WTC11 (cell line): ENCODE data around the gene CENPT.

ENCODE experiments used
- ATF1 ChIP-seq: sonication (generic); formaldehyde crosslinking; IDR thresholded peaks from 2 replicates; pipeline ENCODE4 v1.8.1; 2023; ENCODE audit warnings: mild to moderate bottlenecking, moderate library complexity, missing genetic modification reagents
- SP1 ChIP-seq: sonication (generic); formaldehyde crosslinking; conservative IDR thresholded peaks from 2 replicates; pipeline ENCODE4 v1.8.1; 2022; ENCODE audit warnings: missing genetic modification reagents
- TP53 ChIP-seq: sonication (generic); formaldehyde crosslinking; IDR thresholded peaks from 2 replicates; pipeline ENCODE4 v1.8.1; 2023; ENCODE audit warnings: mild to moderate bottlenecking, missing genetic modification reagents
- TF ChIP-seq, protein P1 (sequence below): sonication (generic); formaldehyde crosslinking; IDR thresholded peaks from 2 replicates; pipeline ENCODE4 v1.8.0; 2022; ENCODE audit warnings: mild to moderate bottlenecking, missing genetic modification reagents
- TF ChIP-seq, protein P2 (sequence below): sonication (generic); formaldehyde crosslinking; IDR thresholded peaks from 2 replicates; pipeline ENCODE4 v1.8.0; 2023; ENCODE audit warnings: missing genetic modification reagents
- TF ChIP-seq, protein P3 (sequence below): fragments of 200-600 bp; IDR thresholded peaks from 2 replicates; pipeline ENCODE4 v1.8.0; 2022; ENCODE audit warnings: antibody characterized with exemption
- TF ChIP-seq, protein P4 (sequence below): sonication (generic); formaldehyde crosslinking; IDR thresholded peaks from 2 replicates; pipeline ENCODE4 v1.8.1; 2023; ENCODE audit warnings: mild to moderate bottlenecking, moderate library complexity, missing genetic modification reagents
- TF ChIP-seq, protein P5 (sequence below): sonication (generic); formaldehyde crosslinking; IDR thresholded peaks from 2 replicates; pipeline ENCODE4 v1.8.1; 2023; ENCODE audit warnings: mild to moderate bottlenecking, missing genetic modification reagents, moderate library complexity
- TF ChIP-seq, protein P6 (sequence below): sonication (generic); formaldehyde crosslinking; IDR thresholded peaks from 2 replicates; pipeline ENCODE4 v1.8.0; 2023; ENCODE audit warnings: mild to moderate bottlenecking, missing genetic modification reagents

DNA sequence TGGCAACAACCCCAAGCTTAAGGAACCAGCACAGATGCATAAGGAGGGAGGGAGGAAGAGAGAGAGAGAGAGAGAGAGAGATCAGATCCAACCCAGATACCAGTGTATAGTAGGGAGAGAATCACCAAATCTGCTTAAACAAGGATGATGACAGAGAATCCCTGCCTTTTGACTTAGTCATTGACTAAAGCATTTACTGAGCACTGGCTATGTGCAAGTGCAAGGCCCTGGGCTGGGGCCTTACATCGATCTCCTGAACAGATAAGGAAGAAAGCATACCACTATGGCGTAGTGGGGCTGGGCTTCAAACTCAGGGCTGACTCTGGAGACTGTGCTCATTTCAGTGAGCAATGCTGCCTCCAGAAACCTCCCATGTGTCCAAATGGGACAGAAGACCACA lies 25.0 kb downstream of the CENPT start:
- TF ChIP-seq, protein P1, sequence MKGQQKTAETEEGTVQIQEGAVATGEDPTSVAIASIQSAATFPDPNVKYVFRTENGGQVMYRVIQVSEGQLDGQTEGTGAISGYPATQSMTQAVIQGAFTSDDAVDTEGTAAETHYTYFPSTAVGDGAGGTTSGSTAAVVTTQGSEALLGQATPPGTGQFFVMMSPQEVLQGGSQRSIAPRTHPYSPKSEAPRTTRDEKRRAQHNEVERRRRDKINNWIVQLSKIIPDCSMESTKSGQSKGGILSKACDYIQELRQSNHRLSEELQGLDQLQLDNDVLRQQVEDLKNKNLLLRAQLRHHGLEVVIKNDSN: no peak
- TF ChIP-seq, protein P2, sequence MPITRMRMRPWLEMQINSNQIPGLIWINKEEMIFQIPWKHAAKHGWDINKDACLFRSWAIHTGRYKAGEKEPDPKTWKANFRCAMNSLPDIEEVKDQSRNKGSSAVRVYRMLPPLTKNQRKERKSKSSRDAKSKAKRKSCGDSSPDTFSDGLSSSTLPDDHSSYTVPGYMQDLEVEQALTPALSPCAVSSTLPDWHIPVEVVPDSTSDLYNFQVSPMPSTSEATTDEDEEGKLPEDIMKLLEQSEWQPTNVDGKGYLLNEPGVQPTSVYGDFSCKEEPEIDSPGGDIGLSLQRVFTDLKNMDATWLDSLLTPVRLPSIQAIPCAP (CRISPR knock-in tag): no peak
- TF ChIP-seq, protein P3, sequence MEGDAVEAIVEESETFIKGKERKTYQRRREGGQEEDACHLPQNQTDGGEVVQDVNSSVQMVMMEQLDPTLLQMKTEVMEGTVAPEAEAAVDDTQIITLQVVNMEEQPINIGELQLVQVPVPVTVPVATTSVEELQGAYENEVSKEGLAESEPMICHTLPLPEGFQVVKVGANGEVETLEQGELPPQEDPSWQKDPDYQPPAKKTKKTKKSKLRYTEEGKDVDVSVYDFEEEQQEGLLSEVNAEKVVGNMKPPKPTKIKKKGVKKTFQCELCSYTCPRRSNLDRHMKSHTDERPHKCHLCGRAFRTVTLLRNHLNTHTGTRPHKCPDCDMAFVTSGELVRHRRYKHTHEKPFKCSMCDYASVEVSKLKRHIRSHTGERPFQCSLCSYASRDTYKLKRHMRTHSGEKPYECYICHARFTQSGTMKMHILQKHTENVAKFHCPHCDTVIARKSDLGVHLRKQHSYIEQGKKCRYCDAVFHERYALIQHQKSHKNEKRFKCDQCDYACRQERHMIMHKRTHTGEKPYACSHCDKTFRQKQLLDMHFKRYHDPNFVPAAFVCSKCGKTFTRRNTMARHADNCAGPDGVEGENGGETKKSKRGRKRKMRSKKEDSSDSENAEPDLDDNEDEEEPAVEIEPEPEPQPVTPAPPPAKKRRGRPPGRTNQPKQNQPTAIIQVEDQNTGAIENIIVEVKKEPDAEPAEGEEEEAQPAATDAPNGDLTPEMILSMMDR: no peak
- TF ChIP-seq, protein P4, sequence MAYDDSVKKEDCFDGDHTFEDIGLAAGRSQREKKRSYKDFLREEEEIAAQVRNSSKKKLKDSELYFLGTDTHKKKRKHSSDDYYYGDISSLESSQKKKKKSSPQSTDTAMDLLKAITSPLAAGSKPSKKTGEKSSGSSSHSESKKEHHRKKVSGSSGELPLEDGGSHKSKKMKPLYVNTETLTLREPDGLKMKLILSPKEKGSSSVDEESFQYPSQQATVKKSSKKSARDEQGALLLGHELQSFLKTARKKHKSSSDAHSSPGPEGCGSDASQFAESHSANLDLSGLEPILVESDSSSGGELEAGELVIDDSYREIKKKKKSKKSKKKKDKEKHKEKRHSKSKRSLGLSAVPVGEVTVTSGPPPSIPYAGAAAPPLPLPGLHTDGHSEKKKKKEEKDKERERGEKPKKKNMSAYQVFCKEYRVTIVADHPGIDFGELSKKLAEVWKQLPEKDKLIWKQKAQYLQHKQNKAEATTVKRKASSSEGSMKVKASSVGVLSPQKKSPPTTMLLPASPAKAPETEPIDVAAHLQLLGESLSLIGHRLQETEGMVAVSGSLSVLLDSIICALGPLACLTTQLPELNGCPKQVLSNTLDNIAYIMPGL (CRISPR knock-in tag): no peak
- TF ChIP-seq ATF1 (CRISPR knock-in tag): no peak
- TF ChIP-seq, protein P5, sequence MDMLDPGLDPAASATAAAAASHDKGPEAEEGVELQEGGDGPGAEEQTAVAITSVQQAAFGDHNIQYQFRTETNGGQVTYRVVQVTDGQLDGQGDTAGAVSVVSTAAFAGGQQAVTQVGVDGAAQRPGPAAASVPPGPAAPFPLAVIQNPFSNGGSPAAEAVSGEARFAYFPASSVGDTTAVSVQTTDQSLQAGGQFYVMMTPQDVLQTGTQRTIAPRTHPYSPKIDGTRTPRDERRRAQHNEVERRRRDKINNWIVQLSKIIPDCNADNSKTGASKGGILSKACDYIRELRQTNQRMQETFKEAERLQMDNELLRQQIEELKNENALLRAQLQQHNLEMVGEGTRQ (CRISPR knock-in tag): no peak
- no peak for TF ChIP-seq SP1
- TF ChIP-seq, protein P6, sequence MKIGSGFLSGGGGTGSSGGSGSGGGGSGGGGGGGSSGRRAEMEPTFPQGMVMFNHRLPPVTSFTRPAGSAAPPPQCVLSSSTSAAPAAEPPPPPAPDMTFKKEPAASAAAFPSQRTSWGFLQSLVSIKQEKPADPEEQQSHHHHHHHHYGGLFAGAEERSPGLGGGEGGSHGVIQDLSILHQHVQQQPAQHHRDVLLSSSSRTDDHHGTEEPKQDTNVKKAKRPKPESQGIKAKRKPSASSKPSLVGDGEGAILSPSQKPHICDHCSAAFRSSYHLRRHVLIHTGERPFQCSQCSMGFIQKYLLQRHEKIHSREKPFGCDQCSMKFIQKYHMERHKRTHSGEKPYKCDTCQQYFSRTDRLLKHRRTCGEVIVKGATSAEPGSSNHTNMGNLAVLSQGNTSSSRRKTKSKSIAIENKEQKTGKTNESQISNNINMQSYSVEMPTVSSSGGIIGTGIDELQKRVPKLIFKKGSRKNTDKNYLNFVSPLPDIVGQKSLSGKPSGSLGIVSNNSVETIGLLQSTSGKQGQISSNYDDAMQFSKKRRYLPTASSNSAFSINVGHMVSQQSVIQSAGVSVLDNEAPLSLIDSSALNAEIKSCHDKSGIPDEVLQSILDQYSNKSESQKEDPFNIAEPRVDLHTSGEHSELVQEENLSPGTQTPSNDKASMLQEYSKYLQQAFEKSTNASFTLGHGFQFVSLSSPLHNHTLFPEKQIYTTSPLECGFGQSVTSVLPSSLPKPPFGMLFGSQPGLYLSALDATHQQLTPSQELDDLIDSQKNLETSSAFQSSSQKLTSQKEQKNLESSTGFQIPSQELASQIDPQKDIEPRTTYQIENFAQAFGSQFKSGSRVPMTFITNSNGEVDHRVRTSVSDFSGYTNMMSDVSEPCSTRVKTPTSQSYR (CRISPR knock-in tag): no peak
- TF ChIP-seq TP53 (CRISPR knock-in tag): no peak
